Testis (tissue), 3 donors: ENCODE data around the gene SLU7. TPM values are rescaled to one million over a fixed set of nuclear protein-coding genes. Genes with fewer than 3 reads are reported as not detected.

ENCODE experiments used
- DNase-seq: peaks from one replicate; pipeline ENCODE4 v3.0.0-alpha.2; 2019
- H3K27ac ChIP-seq, 2 donors: fragments of 200-600 bp; sonication (generic); one replicate each; pipeline ENCODE4 v1.5.1; 2019
- H3K27me3 ChIP-seq: fragments of 200-600 bp; sonication (generic); one replicate; pipeline ENCODE4 v1.5.1; 2019
- H3K36me3 ChIP-seq: fragments of 200-600 bp; sonication (generic); one replicate; pipeline ENCODE4 v1.5.1; 2017; ENCODE audit warnings: low read depth; ENCODE audit errors: missing control alignments
- H3K4me1 ChIP-seq: fragments of 200-600 bp; sonication (generic); one replicate; pipeline ENCODE4 v1.5.1; 2019
- H3K4me3 ChIP-seq, 2 donors: fragments of 200-600 bp; sonication (generic); one replicate each; pipeline ENCODE4 v1.5.1; 2017 to 2019
- H3K9me3 ChIP-seq: fragments of 200-600 bp; sonication (generic); one replicate; pipeline ENCODE4 v1.5.1; 2017
- CTCF ChIP-seq, 3 experiments: fragments of 450-650 bp in 2 of 3; fragments of 200-600 bp in 1 of 3; sonication (generic) in 1 of 3; IDR thresholded peaks; one replicate each; pipeline ENCODE4 v1.5.1; 2016 to 2019; ENCODE audit warnings: antibody characterized with exemption in 3 of 3, mild to moderate bottlenecking in 2 of 3, moderate library complexity in 1 of 3
- POLR2A ChIP-seq: fragments of 450-650 bp; IDR thresholded peaks from one replicate; pipeline ENCODE4 v1.6.1; 2017; ENCODE audit warnings: antibody characterized with exemption, mild to moderate bottlenecking, moderate library complexity
- WGBS, 2 donors: methylation state at CpG; one replicate each; pipeline ENCODE4 v1.1.5; 2018; 5-methylcytosine and 5-hydroxymethylcytosine counted together
- intact Hi-C: fragments of 100-400 bp; cut with DNase I; formaldehyde crosslinking; loops from one replicate; pipeline ENCODE4 v1.15.1; 2023; ENCODE audit warnings: low total_unique reads
- polyA plus RNA-seq: library from polyadenylated mRNA; stranded (reverse); fragments of 350-450 nt; fragmentation: Illumina TruSeq; extraction: RNeasy Lipid Tissue Mini Kit (QIAGEN cat#74804); gene quantifications from one replicate; pipeline ENCODE4 v1.2.3, GENCODE V29; 2014; ENCODE audit warnings: low read depth, low replicate concordance; ENCODE audit not compliant: insufficient read depth
- total RNA-seq, 2 donors: library from RNA; depleted of rRNA; stranded (reverse); fragments of >200 nt; gene quantifications; one replicate each; pipeline ENCODE4 v1.2.3, GENCODE V29; 2016

SLU7 gene
- total and polyA plus RNA-seq, 3 donors from 2014 or later, result 60.1 to 100.0 (median 92.4) TPM

- Histone ChIP-seq H3K36me3 (no peaks in the 10 kb centered on the region), H3K9me3 (no peaks in the 10 kb centered on the region), H3K4me3 (no peak overlapping the region), H3K4me1 (no peaks in the 10 kb centered on the region), H3K27me3 (no peaks in the 10 kb centered on the region), H3K27ac (no peak overlapping the region)
- intact Hi-C loops, result no loop called here
- WGBS, 2 donors, result 92 to 96% methylated on average over 2 of the region's 2 CpGs
- no peak for DNase-seq
- TF ChIP-seq CTCF (IDR thresholded peaks at IDR 0.05), result no peak
- no peak for TF ChIP-seq POLR2A
Observed at GRCh38 chr5:160451281-160451680, 32.4 kb upstream of the SLU7 start.

- H3K9me3 ChIP-seq, result no peaks in the 10 kb centered on the region
- H3K27ac ChIP-seq, result no peak overlapping the region
- TF ChIP-seq CTCF (IDR thresholded peaks at IDR 0.05) (no peak), POLR2A (no peak)
- H3K4me1 ChIP-seq, result no peaks in the 10 kb centered on the region
- no peaks in the 10 kb centered on the region for H3K36me3 ChIP-seq
- H3K4me3 ChIP-seq, result no peak overlapping the region
- DNase-seq, result no peak
- no peaks in the 10 kb centered on the region for H3K27me3 ChIP-seq
- intact Hi-C loops, result no loop called here
- 88 to 92% methylated on average over 9 of the region's 9 CpGs for WGBS, 2 donors
Observed at GRCh38 chr5:160450164-160450932, 31.5 kb upstream of the SLU7 start.

- Histone ChIP-seq H3K27me3 (no peaks in the 10 kb centered on the region), H3K36me3 (no peaks in the 10 kb centered on the region), H3K4me1 (no peaks in the 10 kb centered on the region), H3K4me3 (no peak overlapping the region), H3K27ac (no peak overlapping the region), H3K9me3 (no peaks in the 10 kb centered on the region)
- TF ChIP-seq POLR2A (no peak), CTCF (IDR thresholded peaks at IDR 0.05) (no peak)
- intact Hi-C loops, result no loop called here
- 90% methylated on average over 3 of the region's 3 CpGs for WGBS, 2 donors
- no peak for DNase-seq
Observed at GRCh38 chr5:160449458-160449857, 30.6 kb upstream of the SLU7 start.

GRCh38 chr5:160448886-160449285, 30.0 kb upstream of the SLU7 start:
- 90 to 96% methylated on average over 1 of the region's 1 CpG for WGBS, 2 donors
- TF ChIP-seq CTCF (IDR thresholded peaks at IDR 0.05) (no peak), POLR2A (no peak)
- no peak for DNase-seq
- Histone ChIP-seq H3K36me3 (no peaks in the 10 kb centered on the region), H3K9me3 (no peaks in the 10 kb centered on the region), H3K27ac (no peak overlapping the region), H3K27me3 (no peaks in the 10 kb centered on the region), H3K4me3 (no peak overlapping the region), H3K4me1 (no peaks in the 10 kb centered on the region)
- intact Hi-C loops, result no loop called here

- Histone ChIP-seq H3K36me3 (no peaks in the 10 kb centered on the region), H3K4me3 (no peak overlapping the region), H3K27ac (no peak overlapping the region), H3K27me3 (no peaks in the 10 kb centered on the region), H3K9me3 (no peaks in the 10 kb centered on the region), H3K4me1 (no peaks in the 10 kb centered on the region)
- DNase-seq, result no peak
- no peak for TF ChIP-seq CTCF (IDR thresholded peaks at IDR 0.05)
- intact Hi-C loops, result no loop called here
Observed at GRCh38 chr5:160445751-160446150, 26.9 kb upstream of the SLU7 start.
